Naive B cell (primary cell): ENCODE results near the gene CAMK2B. TPM values are rescaled to one million over a fixed set of nuclear protein-coding genes. Genes with fewer than 3 reads are reported as not detected.

Experiments
- ATAC-seq, 2 donors: fragments of 150-1000 bp; cut with Tn5 transposase; 2 replicates each; pipeline ENCODE4 v1.10.0; 2021; ENCODE audit warnings: low read depth in 2 of 2, mild to moderate bottlenecking in 2 of 2, moderate library complexity in 2 of 2
- DNase-seq: peaks from one replicate; pipeline ENCODE4 v3.0.0; 2022
- H3K27ac Mint-ChIP-seq, 6 donors: one replicate each; pipeline ENCODE4 v1.8.0; 2020 to 2022; ENCODE audit warnings: mild to moderate bottlenecking in 6 of 6, mixed read lengths in 6 of 6, moderate library complexity in 5 of 6, inconsistent platforms in 2 of 6
- H3K27me3 Mint-ChIP-seq, 3 donors: one replicate each; pipeline ENCODE4 v1.8.0; 2021 to 2022; ENCODE audit warnings: mixed read lengths in 3 of 3, mild to moderate bottlenecking in 1 of 3
- H3K36me3 Mint-ChIP-seq, 2 donors: one replicate each; pipeline ENCODE4 v1.8.0; 2020 to 2022; ENCODE audit warnings: mixed read lengths in 2 of 2, inconsistent platforms in 1 of 2, mild to moderate bottlenecking in 1 of 2
- H3K4me1 Mint-ChIP-seq, 3 donors: one replicate each; pipeline ENCODE4 v1.8.0; 2020 to 2022; ENCODE audit warnings: mixed read lengths in 3 of 3, inconsistent platforms in 1 of 3, mild to moderate bottlenecking in 1 of 3, moderate library complexity in 1 of 3
- H3K4me3 Mint-ChIP-seq, 8 donors: one replicate each; pipeline ENCODE4 v1.8.0; 2020 to 2022; ENCODE audit warnings: mild to moderate bottlenecking in 8 of 8, mixed read lengths in 8 of 8, moderate library complexity in 8 of 8, inconsistent platforms in 2 of 8
- H3K9me3 Mint-ChIP-seq, 7 donors: one replicate each; pipeline ENCODE4 v1.8.0; 2020 to 2022; ENCODE audit warnings: mixed read lengths in 7 of 7, mild to moderate bottlenecking in 5 of 7, inconsistent platforms in 2 of 7, moderate library complexity in 1 of 7
- polyA plus RNA-seq, 6 donors: library from polyadenylated mRNA; unstranded; fragments of 300-500 nt; fragmentation: Illumina TruSeq; gene quantifications; one replicate each; pipeline ENCODE4 v1.2.3, GENCODE V29; 2021; ENCODE audit warnings: low read depth in 6 of 6

The CAMK2B gene
- polyA plus RNA-seq, 6 donors from 2014 or later, result not detected

- peaks cover 18 to 23% of the 10 kb centered on the region in 2 donors for H3K36me3 Mint-ChIP-seq
- no peak overlapping the region for H3K27ac Mint-ChIP-seq
- ATAC-seq (no peak), DNase-seq (no peak)
- peaks cover 26 to 58% (median 52%) of the 10 kb centered on the region in 3 donors for H3K27me3 Mint-ChIP-seq
- no peak overlapping the region for H3K4me3 Mint-ChIP-seq
- H3K9me3 Mint-ChIP-seq, result peaks cover 7 to 36% (median 14%) of the 10 kb centered on the region in 7 donors
- H3K4me1 Mint-ChIP-seq, result no peaks in the 10 kb centered on the region
Measured at GRCh38 chr7:44346063-44346462, 20.7 kb upstream of the CAMK2B start.

GRCh38 chr7:44341401-44341800 is 16.0 kb upstream of the CAMK2B start:
- ATAC-seq, result no peak
- H3K27ac Mint-ChIP-seq, result no peak overlapping the region
- H3K36me3 Mint-ChIP-seq, result peaks cover 14 to 25% of the 10 kb centered on the region in 2 donors
- peaks cover 13 to 18% (median 16%) of the 10 kb centered on the region in 3 donors for H3K4me1 Mint-ChIP-seq
- no peak for DNase-seq
- H3K9me3 Mint-ChIP-seq, result peaks cover 10 to 44% (median 22%) of the 10 kb centered on the region in 7 donors
- peaks cover 11 to 23% (median 21%) of the 10 kb centered on the region in 3 donors for H3K27me3 Mint-ChIP-seq
- no peak overlapping the region for H3K4me3 Mint-ChIP-seq

DNA sequence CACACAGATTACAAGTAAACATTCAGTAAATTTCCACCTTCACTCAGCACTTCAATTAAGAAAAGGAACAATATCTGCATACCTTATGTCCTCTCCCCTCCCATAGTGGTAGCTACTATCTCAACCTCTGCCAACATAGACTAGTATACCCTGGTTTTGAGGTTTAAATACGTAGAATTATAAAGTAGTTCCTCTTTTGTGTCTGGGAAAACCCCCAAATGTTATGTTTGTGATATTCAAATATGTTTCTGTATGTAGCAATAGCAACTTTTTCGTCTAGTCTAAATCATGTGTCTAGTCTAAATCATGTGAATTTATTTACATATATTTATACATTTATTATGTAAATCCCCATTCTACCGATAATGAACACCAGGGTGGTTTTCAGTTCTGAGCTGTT is 13.2 kb upstream of the CAMK2B start:
- peaks cover 16 to 42% (median 26%) of the 10 kb centered on the region in 7 donors for H3K9me3 Mint-ChIP-seq
- ATAC-seq, result peak; percentile 94 to 95
- H3K27ac Mint-ChIP-seq, result peak overlapping the region; percentile 70 to 93 (median 89)
- peaks cover 7 to 27% of the 10 kb centered on the region in 2 donors for H3K36me3 Mint-ChIP-seq
- H3K4me3 Mint-ChIP-seq, result peak overlapping the region in 5 of 8 donors; percentile 2 to 57 (median 46)
- peaks cover 0 to 9% (median 4%) of the 10 kb centered on the region in 3 donors for H3K27me3 Mint-ChIP-seq
- DNase-seq, result peak; percentile 76
- H3K4me1 Mint-ChIP-seq, result peaks cover 13 to 18% (median 16%) of the 10 kb centered on the region in 3 donors

DNA sequence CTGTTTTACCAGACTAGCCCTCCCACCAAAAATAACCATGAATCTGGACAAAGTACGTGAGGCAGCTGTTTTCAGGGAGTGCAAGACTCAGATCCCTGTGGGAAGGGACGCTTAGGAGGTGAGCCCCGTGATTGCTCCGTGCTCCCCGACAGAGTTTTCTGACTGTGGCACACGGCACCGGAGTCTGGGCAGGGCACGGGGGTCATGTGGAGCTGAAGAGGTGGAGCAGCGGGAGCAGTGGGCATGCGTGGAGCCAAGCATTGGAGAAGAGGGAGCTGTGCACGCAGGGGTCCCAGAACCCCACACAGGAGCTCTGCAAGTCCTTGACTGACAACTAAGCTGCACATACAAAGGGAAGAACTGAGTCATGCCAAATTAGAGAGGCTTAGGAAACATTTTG is 11.1 kb upstream of the CAMK2B start:
- peaks cover 5 to 10% (median 9%) of the 10 kb centered on the region in 3 donors for H3K27me3 Mint-ChIP-seq
- peaks cover 16 to 34% (median 26%) of the 10 kb centered on the region in 7 donors for H3K9me3 Mint-ChIP-seq
- H3K4me1 Mint-ChIP-seq, result peaks cover 13 to 18% (median 16%) of the 10 kb centered on the region in 3 donors
- ATAC-seq, result no peak
- DNase-seq, result no peak
- H3K27ac Mint-ChIP-seq, result peak overlapping the region in 2 of 6 donors; percentile 48 to 93
- H3K4me3 Mint-ChIP-seq, result no peak overlapping the region
- H3K36me3 Mint-ChIP-seq, result peaks cover 7 to 27% of the 10 kb centered on the region in 2 donors

DNA sequence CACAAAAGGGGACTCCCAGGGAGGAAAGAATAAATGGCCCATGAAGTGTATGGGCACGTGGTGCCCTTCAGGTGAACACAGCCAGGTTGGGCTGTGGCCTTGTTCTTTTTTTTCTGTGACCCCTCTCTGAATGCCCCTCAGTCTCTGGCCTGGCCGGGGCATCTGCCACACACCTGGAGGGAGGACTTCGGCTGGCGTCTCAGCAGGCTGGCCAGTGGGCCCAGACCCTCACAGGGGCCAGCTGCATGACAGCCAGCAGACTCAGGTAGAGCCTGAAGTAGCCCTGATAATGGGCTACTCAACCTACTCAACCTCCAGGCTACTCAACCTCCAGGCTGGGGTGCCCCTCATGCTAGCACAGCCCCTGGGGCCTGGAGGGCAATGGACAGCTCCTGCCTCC is 9.8 kb upstream of the CAMK2B start:
- peaks cover 7 to 27% of the 10 kb centered on the region in 2 donors for H3K36me3 Mint-ChIP-seq
- no peak for ATAC-seq
- H3K4me1 Mint-ChIP-seq, result peaks cover 13 to 18% (median 16%) of the 10 kb centered on the region in 3 donors
- peaks cover 16 to 34% (median 26%) of the 10 kb centered on the region in 7 donors for H3K9me3 Mint-ChIP-seq
- peaks cover 9 to 18% (median 11%) of the 10 kb centered on the region in 3 donors for H3K27me3 Mint-ChIP-seq
- H3K27ac Mint-ChIP-seq, result peak overlapping the region in 3 of 6 donors; percentile 37 to 93 (median 70)
- no peak for DNase-seq
- no peak overlapping the region for H3K4me3 Mint-ChIP-seq

DNA sequence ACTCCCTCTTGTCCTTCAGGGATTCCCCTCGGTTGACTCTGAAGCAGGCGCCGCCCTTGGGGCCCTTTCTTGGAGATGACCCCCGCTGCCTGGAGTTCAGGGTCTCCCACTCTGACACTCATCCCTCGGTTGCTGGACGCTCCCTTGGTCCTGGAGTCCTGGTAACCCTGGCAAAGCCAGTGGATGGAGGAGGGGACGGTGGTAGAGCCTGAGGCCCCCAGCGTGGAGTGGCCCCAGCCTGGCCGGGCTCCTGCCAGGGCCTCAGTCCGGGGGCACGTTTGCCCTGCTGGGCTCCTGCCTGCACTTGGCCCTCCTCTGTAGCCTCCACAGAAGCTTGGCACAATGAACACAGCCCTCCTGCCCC is 9.3 kb upstream of the CAMK2B start:
- H3K4me3 Mint-ChIP-seq, result no peak overlapping the region
- ATAC-seq (no peak), DNase-seq (no peak)
- peaks cover 9 to 18% (median 11%) of the 10 kb centered on the region in 3 donors for H3K27me3 Mint-ChIP-seq
- no peak overlapping the region for H3K27ac Mint-ChIP-seq
- peaks cover 7 to 27% of the 10 kb centered on the region in 2 donors for H3K36me3 Mint-ChIP-seq
- H3K4me1 Mint-ChIP-seq, result peaks cover 13 to 18% (median 16%) of the 10 kb centered on the region in 3 donors
- H3K9me3 Mint-ChIP-seq, result peaks cover 16 to 32% (median 26%) of the 10 kb centered on the region in 7 donors

- H3K4me3 Mint-ChIP-seq, result no peak overlapping the region
- peaks cover 11 to 18% (median 12%) of the 10 kb centered on the region in 3 donors for H3K27me3 Mint-ChIP-seq
- peaks cover 7 to 27% of the 10 kb centered on the region in 2 donors for H3K36me3 Mint-ChIP-seq
- peaks cover 9 to 13% (median 11%) of the 10 kb centered on the region in 3 donors for H3K4me1 Mint-ChIP-seq
- no peak overlapping the region for H3K27ac Mint-ChIP-seq
- no peak for DNase-seq
- H3K9me3 Mint-ChIP-seq, result peaks cover 16 to 28% (median 24%) of the 10 kb centered on the region in 7 donors
- no peak for ATAC-seq
Measured at GRCh38 chr7:44333911-44334733, 8.7 kb upstream of the CAMK2B start.

DNA sequence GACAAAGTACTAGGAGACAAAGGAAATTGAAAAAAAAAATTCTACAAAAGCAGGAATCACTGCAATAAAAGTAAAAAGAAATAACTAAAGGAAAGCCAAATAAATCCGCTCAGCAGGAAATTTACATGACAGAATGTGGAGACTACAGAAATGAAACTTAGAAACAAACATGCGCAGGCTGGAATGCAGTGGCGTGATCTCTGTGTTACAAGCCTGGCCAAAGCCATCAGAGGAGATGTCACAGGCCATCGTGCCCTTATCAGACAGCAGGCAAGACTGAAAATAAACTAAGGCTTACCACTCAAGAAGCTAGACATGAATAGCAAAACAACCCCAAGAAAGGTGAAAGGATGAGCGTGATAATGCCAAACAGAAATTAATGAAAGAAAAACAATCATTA is 6.3 kb upstream of the CAMK2B start:
- H3K4me1 Mint-ChIP-seq, result peaks cover 0 to under 1% (median 0%) of the 10 kb centered on the region in 3 donors
- ATAC-seq, result no peak
- H3K27ac Mint-ChIP-seq, result peak overlapping the region in 2 of 6 donors; percentile 6 to 13
- peaks cover 8 to 16% (median 10%) of the 10 kb centered on the region in 7 donors for H3K9me3 Mint-ChIP-seq
- H3K27me3 Mint-ChIP-seq, result peaks cover 19 to 29% (median 21%) of the 10 kb centered on the region in 3 donors
- no peak overlapping the region for H3K4me3 Mint-ChIP-seq
- no peak for DNase-seq
- peaks cover 0 to 13% of the 10 kb centered on the region in 2 donors for H3K36me3 Mint-ChIP-seq

DNA sequence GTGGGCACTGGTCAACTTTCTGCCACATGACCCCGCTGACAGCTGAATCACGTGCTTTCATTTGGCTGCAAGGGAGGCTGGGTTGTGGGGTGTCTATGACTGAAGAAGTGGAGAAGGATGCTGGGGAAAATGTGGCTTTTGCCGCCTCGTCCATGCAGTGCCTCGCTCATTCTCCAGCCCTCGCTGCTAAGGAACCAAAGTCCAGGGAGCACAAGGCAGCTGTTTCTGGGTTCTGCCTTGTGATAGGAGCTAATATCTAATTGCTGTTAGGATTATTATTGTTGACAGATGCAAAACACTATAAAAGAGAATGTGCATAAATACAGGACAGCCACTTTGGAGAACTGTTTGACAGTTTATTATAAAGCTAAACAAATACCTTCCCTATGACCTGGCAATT is 4.9 kb upstream of the CAMK2B start:
- H3K27ac Mint-ChIP-seq, result peak overlapping the region in 1 of 6 donors; percentile 44
- peaks cover 24 to 34% (median 33%) of the 10 kb centered on the region in 3 donors for H3K27me3 Mint-ChIP-seq
- H3K4me3 Mint-ChIP-seq, result no peak overlapping the region
- H3K4me1 Mint-ChIP-seq, result peaks cover 5 to 8% (median 6%) of the 10 kb centered on the region in 3 donors
- peaks cover 0 to 8% of the 10 kb centered on the region in 2 donors for H3K36me3 Mint-ChIP-seq
- ATAC-seq, result no peak
- H3K9me3 Mint-ChIP-seq, result peaks cover 0 to 5% (median 0%) of the 10 kb centered on the region in 7 donors
- DNase-seq, result no peak

GRCh38 chr7:44329888-44330287 is 4.5 kb upstream of the CAMK2B start:
- no peak for ATAC-seq
- no peak for DNase-seq
- H3K36me3 Mint-ChIP-seq, result peaks cover 0 to 8% of the 10 kb centered on the region in 2 donors
- H3K27me3 Mint-ChIP-seq, result peaks cover 24 to 34% (median 33%) of the 10 kb centered on the region in 3 donors
- H3K27ac Mint-ChIP-seq, result no peak overlapping the region
- peaks cover 0 to 5% (median 0%) of the 10 kb centered on the region in 7 donors for H3K9me3 Mint-ChIP-seq
- no peak overlapping the region for H3K4me3 Mint-ChIP-seq
- peaks cover 5 to 8% (median 6%) of the 10 kb centered on the region in 3 donors for H3K4me1 Mint-ChIP-seq

- H3K9me3 Mint-ChIP-seq, result peaks cover 0 to 5% (median 0%) of the 10 kb centered on the region in 7 donors
- ATAC-seq, result no peak
- peaks cover 8 to 10% (median 8%) of the 10 kb centered on the region in 3 donors for H3K4me1 Mint-ChIP-seq
- H3K36me3 Mint-ChIP-seq, result peaks cover 0 to 8% of the 10 kb centered on the region in 2 donors
- no peak for DNase-seq
- H3K4me3 Mint-ChIP-seq, result no peak overlapping the region
- peaks cover 29 to 42% (median 40%) of the 10 kb centered on the region in 3 donors for H3K27me3 Mint-ChIP-seq
- H3K27ac Mint-ChIP-seq, result peak overlapping the region in 2 of 6 donors; percentile 10 to 30
Measured at GRCh38 chr7:44329081-44329480, 3.7 kb upstream of the CAMK2B start.

DNA sequence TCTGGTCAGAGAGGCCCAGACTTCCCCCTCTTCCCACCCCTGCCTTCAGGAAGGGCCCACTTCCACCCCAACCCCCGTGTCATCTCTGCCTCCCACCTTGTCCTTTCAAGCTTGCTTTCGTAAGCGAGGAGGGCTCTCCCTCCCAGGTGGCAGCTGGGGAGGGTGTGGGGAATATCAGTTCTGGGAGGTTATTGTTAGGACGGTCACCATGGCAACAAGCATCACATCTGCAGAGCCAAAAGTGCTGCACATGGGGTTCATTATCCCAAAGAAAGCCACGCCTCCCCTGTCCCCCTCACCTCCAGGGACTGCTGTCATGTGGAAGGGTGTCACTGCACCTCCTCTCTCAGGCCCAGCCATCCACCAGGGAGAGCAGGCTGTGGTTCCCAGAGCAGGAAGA is 2.6 kb upstream of the CAMK2B start:
- Mint-ChIP-seq H3K27me3 (peaks cover 40 to 53% (median 45%) of the 10 kb centered on the region in 3 donors), H3K27ac (no peak overlapping the region), H3K9me3 (peaks cover 0 to 5% (median 0%) of the 10 kb centered on the region in 7 donors), H3K4me1 (peaks cover 8 to 10% (median 8%) of the 10 kb centered on the region in 3 donors), H3K4me3 (no peak overlapping the region), H3K36me3 (peaks cover 0 to 8% of the 10 kb centered on the region in 2 donors)
- peak in 1 of 2 donors; percentile 13 for ATAC-seq
- DNase-seq, result no peak

- ATAC-seq, result no peak
- Mint-ChIP-seq H3K9me3 (peaks cover 0 to 5% (median 0%) of the 10 kb centered on the region in 7 donors), H3K27ac (peak overlapping the region in 2 of 6 donors; percentile 37 to 69), H3K4me3 (peak overlapping the region in 4 of 8 donors; percentile 37 to 82 (median 42)), H3K4me1 (peaks cover 8 to 10% (median 8%) of the 10 kb centered on the region in 3 donors), H3K36me3 (peaks cover 0 to 8% of the 10 kb centered on the region in 2 donors), H3K27me3 (peaks cover 40 to 61% (median 54%) of the 10 kb centered on the region in 3 donors)
- no peak for DNase-seq
Measured at GRCh38 chr7:44326261-44327125, 1.1 kb upstream of the CAMK2B start.
